ENCODE data around the gene ATP2C1. TPM values are rescaled to one million over a fixed set of nuclear protein-coding genes. Genes with fewer than 3 reads are reported as not detected.

ATP2C1 gene
- total and polyA plus RNA-seq, 2 donors (not counting 1 experiment from before 2014, with no cell fraction given): 23.9 to 59.2 TPM

DNA sequence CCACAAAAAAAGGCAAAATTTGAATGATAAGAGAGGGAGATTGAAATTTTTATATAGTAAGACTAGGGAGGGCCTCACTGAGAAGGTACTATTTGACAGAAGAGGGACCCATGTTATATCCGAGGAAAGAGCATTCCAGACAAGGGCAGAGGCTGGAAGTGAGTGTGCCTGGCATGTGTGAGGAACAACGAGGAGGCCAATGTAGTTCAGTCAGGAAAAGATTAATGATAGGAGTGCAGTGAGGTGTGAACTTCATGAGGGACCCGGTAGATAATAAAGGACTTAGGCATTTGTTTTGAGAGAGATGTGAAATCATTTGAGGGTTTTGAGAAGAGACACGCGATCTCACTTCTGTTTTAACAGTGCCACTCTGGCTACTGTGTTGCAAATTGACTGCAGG is 96.4 kb downstream of the ATP2C1 start:
- ChIA-PET POLR2A (no interaction called here), CTCF (no interaction called here)
- no peak overlapping the region for H3K4me3 ChIP-seq (ENCODE audit: control extremely low read depth in 1 of 5, extremely low read depth in 1 of 5, insufficient read depth in 1 of 5, low read depth in 2 of 5, low read length in 4 of 5)
- WGBS (ENCODE audit: insufficient coverage): 82% methylated on average over 5 of the region's 5 CpGs
- no peak for DNase-seq
- intact Hi-C loops (cut with micrococcal nuclease): no loop called here
- H3K4me1 ChIP-seq (ENCODE audit: control insufficient read depth in 2 of 2, insufficient read depth in 2 of 2, low read length in 2 of 2): no peaks in the 10 kb centered on the region
- no peak overlapping the region for H3K27ac ChIP-seq (ENCODE audit: low read length in 2 of 2)
- H3K9me3 ChIP-seq (ENCODE audit: control extremely low read depth in 1 of 3, control insufficient read depth in 2 of 3, insufficient read depth in 1 of 3, low read length in 2 of 3): no peaks in the 10 kb centered on the region
- Mint-ChIP-seq H3K27ac (no peak overlapping the region), H3K4me1 (no peaks in the 10 kb centered on the region), H3K27me3 (no peaks in the 10 kb centered on the region), H3K9me3 (ENCODE audit: insufficient read depth) (no peaks in the 10 kb centered on the region), H3K4me3 (no peak overlapping the region)
- no peaks in the 10 kb centered on the region for H4K20me1 ChIP-seq (ENCODE audit: control insufficient read depth, insufficient read depth, low read length, poor library complexity, severe bottlenecking)
- no peak for TF ChIP-seq EZH2 (IDR thresholded peaks at IDR 0.05; ENCODE audit: borderline replicate concordance, insufficient read depth, low read depth, low read length, poor library complexity, severe bottlenecking)
- TF ChIP-seq, protein P1, sequence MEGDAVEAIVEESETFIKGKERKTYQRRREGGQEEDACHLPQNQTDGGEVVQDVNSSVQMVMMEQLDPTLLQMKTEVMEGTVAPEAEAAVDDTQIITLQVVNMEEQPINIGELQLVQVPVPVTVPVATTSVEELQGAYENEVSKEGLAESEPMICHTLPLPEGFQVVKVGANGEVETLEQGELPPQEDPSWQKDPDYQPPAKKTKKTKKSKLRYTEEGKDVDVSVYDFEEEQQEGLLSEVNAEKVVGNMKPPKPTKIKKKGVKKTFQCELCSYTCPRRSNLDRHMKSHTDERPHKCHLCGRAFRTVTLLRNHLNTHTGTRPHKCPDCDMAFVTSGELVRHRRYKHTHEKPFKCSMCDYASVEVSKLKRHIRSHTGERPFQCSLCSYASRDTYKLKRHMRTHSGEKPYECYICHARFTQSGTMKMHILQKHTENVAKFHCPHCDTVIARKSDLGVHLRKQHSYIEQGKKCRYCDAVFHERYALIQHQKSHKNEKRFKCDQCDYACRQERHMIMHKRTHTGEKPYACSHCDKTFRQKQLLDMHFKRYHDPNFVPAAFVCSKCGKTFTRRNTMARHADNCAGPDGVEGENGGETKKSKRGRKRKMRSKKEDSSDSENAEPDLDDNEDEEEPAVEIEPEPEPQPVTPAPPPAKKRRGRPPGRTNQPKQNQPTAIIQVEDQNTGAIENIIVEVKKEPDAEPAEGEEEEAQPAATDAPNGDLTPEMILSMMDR (IDR thresholded peaks at IDR 0.05): no peak
- no peaks in the 10 kb centered on the region for H3K79me2 ChIP-seq (ENCODE audit: control insufficient read depth, insufficient read depth, low read length)
- no peak overlapping the region for H2AFZ ChIP-seq (ENCODE audit: insufficient read depth, low read depth, low read length, poor library complexity, severe bottlenecking)
- H3K27me3 ChIP-seq (replicated peaks in 1 of 4; ENCODE audit: control extremely low read depth in 1 of 4, control insufficient read depth in 3 of 4, insufficient read depth in 4 of 4, low read length in 3 of 4): no peaks in the 10 kb centered on the region
- no peak for ATAC-seq (ENCODE audit: low read depth)
- no peak overlapping the region for H3K4me2 ChIP-seq (replicated peaks; ENCODE audit: low read depth, low read length, poor library complexity, severe bottlenecking)
- H3K36me3 ChIP-seq (replicated peaks in 1 of 2; ENCODE audit: control extremely low read depth in 1 of 2, control insufficient read depth in 1 of 2, extremely low read depth in 1 of 2, insufficient read depth in 2 of 2, low read length in 1 of 2): peaks cover 0 to 13% of the 10 kb centered on the region in 2 experiments
- H3K9ac ChIP-seq (ENCODE audit: low read length): no peak overlapping the region

DNA sequence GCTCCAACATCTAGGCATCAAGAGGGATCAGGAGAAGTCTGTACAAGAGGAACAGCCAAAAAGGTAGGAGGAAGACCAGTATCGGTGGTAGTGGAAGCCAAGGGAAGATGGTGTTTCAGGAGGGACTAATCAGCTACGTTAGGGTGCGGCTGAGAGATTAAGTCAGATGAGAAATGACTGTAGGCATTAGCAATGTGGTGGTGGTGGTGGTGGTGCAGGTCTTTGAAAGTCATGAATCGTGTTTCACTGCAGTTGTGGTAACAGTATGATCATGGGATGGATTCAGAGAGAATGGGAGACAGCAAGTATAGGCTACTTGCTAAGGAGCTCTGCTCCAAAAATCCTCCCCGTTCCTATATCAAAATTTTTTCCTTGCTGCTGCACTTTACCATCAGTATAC is 97.2 kb downstream of the ATP2C1 start:
- Histone ChIP-seq H4K20me1 (ENCODE audit: control insufficient read depth, insufficient read depth, low read length, poor library complexity, severe bottlenecking) (no peaks in the 10 kb centered on the region), H3K79me2 (ENCODE audit: control insufficient read depth, insufficient read depth, low read length) (no peaks in the 10 kb centered on the region), H3K4me3 (ENCODE audit: control extremely low read depth in 1 of 5, extremely low read depth in 1 of 5, insufficient read depth in 1 of 5, low read depth in 2 of 5, low read length in 4 of 5) (no peak overlapping the region), H3K9me3 (ENCODE audit: control extremely low read depth in 1 of 3, control insufficient read depth in 2 of 3, insufficient read depth in 1 of 3, low read length in 2 of 3) (no peaks in the 10 kb centered on the region), H3K27ac (ENCODE audit: low read length in 2 of 2) (no peak overlapping the region), H2AFZ (ENCODE audit: insufficient read depth, low read depth, low read length, poor library complexity, severe bottlenecking) (no peak overlapping the region), H3K4me1 (ENCODE audit: control insufficient read depth in 2 of 2, insufficient read depth in 2 of 2, low read length in 2 of 2) (no peaks in the 10 kb centered on the region), H3K4me2 (replicated peaks; ENCODE audit: low read depth, low read length, poor library complexity, severe bottlenecking) (no peak overlapping the region), H3K9ac (ENCODE audit: low read length) (no peak overlapping the region), H3K36me3 (replicated peaks in 1 of 2; ENCODE audit: control extremely low read depth in 1 of 2, control insufficient read depth in 1 of 2, extremely low read depth in 1 of 2, insufficient read depth in 2 of 2, low read length in 1 of 2) (peaks cover 0 to 13% of the 10 kb centered on the region in 2 experiments), H3K27me3 (replicated peaks in 1 of 4; ENCODE audit: control extremely low read depth in 1 of 4, control insufficient read depth in 3 of 4, insufficient read depth in 4 of 4, low read length in 3 of 4) (no peaks in the 10 kb centered on the region)
- DNase-seq (no peak), ATAC-seq (ENCODE audit: low read depth) (no peak)
- CTCF ChIA-PET: no interaction called here
- WGBS (ENCODE audit: insufficient coverage): 95% methylated on average over 3 of the region's 5 CpGs
- H3K4me3 Mint-ChIP-seq: no peak overlapping the region
- no peaks in the 10 kb centered on the region for H3K27me3 Mint-ChIP-seq
- H3K4me1 Mint-ChIP-seq: no peaks in the 10 kb centered on the region
- H3K9me3 Mint-ChIP-seq (ENCODE audit: insufficient read depth): no peaks in the 10 kb centered on the region
- POLR2A ChIA-PET: no interaction called here
- H3K27ac Mint-ChIP-seq: no peak overlapping the region
- TF ChIP-seq EZH2 (IDR thresholded peaks at IDR 0.05; ENCODE audit: borderline replicate concordance, insufficient read depth, low read depth, low read length, poor library complexity, severe bottlenecking): no peak
- TF ChIP-seq, protein P1 (IDR thresholded peaks at IDR 0.05): no peak
- intact Hi-C loops (cut with micrococcal nuclease): no loop called here

Data from B cell (primary cell).